K562 (cell line): ENCODE measurements around the gene SAMD8. TPM values are rescaled to one million over a fixed set of nuclear protein-coding genes. Genes with fewer than 3 reads are reported as not detected.

Experiments
- ARID2 ChIP-seq: fragments of 450-650 bp; IDR thresholded peaks from 2 replicates; pipeline ENCODE4 v1.6.1; 2017; ENCODE audit warnings: antibody characterized with exemption, mild to moderate bottlenecking
- ATF1 ChIP-seq, 2 experiments: fragments of 450-650 bp in 1 of 2; IDR thresholded peaks; 2 replicates each; pipeline ENCODE4 v1.6.1; 2016; ENCODE audit warnings: missing compliant biosample characterization in 1 of 2, missing genetic modification characterization in 1 of 2
- CUX1 ChIP-seq: fragments of 200-800 bp; sonication (Bioruptor generic); IDR thresholded peaks from 2 replicates; pipeline ENCODE4 v1.6.1; 2016; ENCODE audit warnings: missing genetic modification characterization, missing compliant biosample characterization
- E4F1 ChIP-seq: fragments of 250-450 bp; sonication (Bioruptor Pico); IDR thresholded peaks from 2 replicates; pipeline ENCODE4 v1.5.0; 2021; ENCODE audit warnings: mild to moderate bottlenecking, borderline replicate concordance
- KLF6 ChIP-seq: fragments of 250-450 bp; sonication (Bioruptor Pico); IDR thresholded peaks from 2 replicates; pipeline ENCODE4 v1.4.0; 2020; ENCODE audit warnings: mild to moderate bottlenecking, moderate library complexity, borderline replicate concordance
- MEIS2 ChIP-seq: fragments of 450-650 bp; IDR thresholded peaks from 2 replicates; pipeline ENCODE4 v1.6.1; 2014; ENCODE audit warnings: mild to moderate bottlenecking; ENCODE audit not compliant: partially characterized antibody
- NR1H2 ChIP-seq: sonication (generic); formaldehyde crosslinking; IDR thresholded peaks from 2 replicates; pipeline ENCODE4 v1.4.0; 2020; ENCODE audit warnings: mild to moderate bottlenecking, missing genetic modification reagents
- NR2F6 ChIP-seq: fragments of 450-650 bp; formaldehyde crosslinking; IDR thresholded peaks from 2 replicates; pipeline ENCODE4 v1.4.0; 2020; ENCODE audit warnings: mild to moderate bottlenecking
- PHF8 ChIP-seq: fragments of 200-600 bp; sonication (generic); IDR thresholded peaks from 2 replicates; pipeline ENCODE4 v1.6.1; 2012; ENCODE audit warnings: mixed run types, mild to moderate bottlenecking, inconsistent platforms, low read length, moderate library complexity, borderline replicate concordance
- SUPT5H ChIP-seq: fragments of 450-650 bp; IDR thresholded peaks from 2 replicates; pipeline ENCODE4 v1.6.1; 2016
- ZBTB33 ChIP-seq: sonication (generic); formaldehyde crosslinking; IDR thresholded peaks from 2 replicates; pipeline ENCODE4 v1.8.1; 2023; ENCODE audit warnings: mild to moderate bottlenecking, missing genetic modification reagents
- ZHX1 ChIP-seq: fragments of 150-350 bp; conservative IDR thresholded peaks from 2 replicates; pipeline ENCODE4 v1.6.1; 2014; ENCODE audit warnings: low read length
- ZNF140 ChIP-seq: fragments of 250-450 bp; sonication (Bioruptor Pico); IDR thresholded peaks from 2 replicates; pipeline ENCODE4 v1.8.0; 2021; ENCODE audit warnings: moderate library complexity, mild to moderate bottlenecking, inconsistent platforms
- ZNF668 ChIP-seq: fragments of 250-450 bp; sonication (Bioruptor Pico); IDR thresholded peaks from 2 replicates; pipeline ENCODE4 v1.8.0; 2022; ENCODE audit warnings: mild to moderate bottlenecking, inconsistent platforms
- ZNF695 ChIP-seq: fragments of 450-650 bp; formaldehyde crosslinking; IDR thresholded peaks from 2 replicates; pipeline ENCODE4 v1.4.0; 2020; ENCODE audit warnings: mild to moderate bottlenecking, moderate library complexity
- polyA plus RNA-seq, 8 experiments: library from polyadenylated mRNA; depleted of rRNA in 4 of 8; stranded (reverse) in 5 of 8; unstranded in 3 of 8; fragments of >200 nt; fragmentation: Nextera tagmentation in 2 of 8; fragmentation: Illumina TruSeq in 1 of 8; extraction: Ambion mirVana in 2 of 8; extraction: Trizol in 1 of 8; gene quantifications; 2 replicates each; pipeline versions ENCODE4 v1.2.1 to v1.2.3, GENCODE V29; 2011 to 2014; ENCODE audit warnings: inconsistent platforms in 1 of 8, missing spikeins in 1 of 8
- total RNA-seq, 7 experiments: library from RNA; depleted of rRNA in 6 of 7; stranded (reverse); fragments of >200 nt in 6 of 7; fragmentation: Illumina TruSeq in 2 of 7; extraction: Trizol in 2 of 7; gene quantifications; 2 replicates each; pipeline versions ENCODE4 v1.2.1 to v1.2.3, GENCODE V29; 2011 to 2021; ENCODE audit warnings: low replicate concordance in 1 of 7

The SAMD8 gene
- total and polyA plus RNA-seq, 9 of the 15 experiments (the other 6 are each of a cell fraction or from before 2014, with no cell fraction given): 2.7 to 16.1 (median 6.2) TPM

GRCh38 chr10:75210282-75211006 is 99.0 kb downstream of the SAMD8 start, which contains the start of gene VDAC2 (continued):
- no peak for TF ChIP-seq E4F1 (CRISPR knock-in tag)
- no peak for TF ChIP-seq ZNF140 (CRISPR knock-in tag)
- TF ChIP-seq ARID2: no peak
- TF ChIP-seq ZHX1: no peak
- no peak; the same call in 1 of the 2 replicates for TF ChIP-seq NR2F6 (CRISPR knock-in tag)
- TF ChIP-seq NR1H2 (CRISPR knock-in tag): 0 out of 2 replicates have a peak, but pooled peaks have one; percentile 19
- peak; percentile 86; the same call in 1 of the 2 replicates for TF ChIP-seq PHF8
- no peak for TF ChIP-seq ZNF668
- peak; percentile 76 for TF ChIP-seq KLF6 (CRISPR knock-in tag)
- TF ChIP-seq ZNF695 (CRISPR knock-in tag): no peak
- TF ChIP-seq ZBTB33 (CRISPR knock-in tag): peak; percentile 59; the same call in 1 of the 2 replicates
- no peak for TF ChIP-seq ATF1 (CRISPR knock-in tag; IDR thresholded peaks at IDR 0.05)
- peak; percentile 96 for TF ChIP-seq ATF1 (tag; IDR thresholded peaks at IDR 0.05)
- peak; percentile 52 for TF ChIP-seq SUPT5H
- TF ChIP-seq MEIS2: peak; percentile 66
- no peak for TF ChIP-seq CUX1 (CRISPR knock-in tag)
